ENCODE results near the gene SERPINE2. TPM values are rescaled to one million over a fixed set of nuclear protein-coding genes. Genes with fewer than 3 reads are reported as not detected.

Gene SERPINE2
- total RNA-seq, 1 donor from 2014 or later: 63.7 TPM

GRCh38 chr2:223972656-223973102 lies 66.4 kb downstream of the SERPINE2 start:
- ATAC-seq: no peak

GRCh38 chr2:223971731-223972130 lies 67.4 kb downstream of the SERPINE2 start:
- no peak for ATAC-seq

DNA sequence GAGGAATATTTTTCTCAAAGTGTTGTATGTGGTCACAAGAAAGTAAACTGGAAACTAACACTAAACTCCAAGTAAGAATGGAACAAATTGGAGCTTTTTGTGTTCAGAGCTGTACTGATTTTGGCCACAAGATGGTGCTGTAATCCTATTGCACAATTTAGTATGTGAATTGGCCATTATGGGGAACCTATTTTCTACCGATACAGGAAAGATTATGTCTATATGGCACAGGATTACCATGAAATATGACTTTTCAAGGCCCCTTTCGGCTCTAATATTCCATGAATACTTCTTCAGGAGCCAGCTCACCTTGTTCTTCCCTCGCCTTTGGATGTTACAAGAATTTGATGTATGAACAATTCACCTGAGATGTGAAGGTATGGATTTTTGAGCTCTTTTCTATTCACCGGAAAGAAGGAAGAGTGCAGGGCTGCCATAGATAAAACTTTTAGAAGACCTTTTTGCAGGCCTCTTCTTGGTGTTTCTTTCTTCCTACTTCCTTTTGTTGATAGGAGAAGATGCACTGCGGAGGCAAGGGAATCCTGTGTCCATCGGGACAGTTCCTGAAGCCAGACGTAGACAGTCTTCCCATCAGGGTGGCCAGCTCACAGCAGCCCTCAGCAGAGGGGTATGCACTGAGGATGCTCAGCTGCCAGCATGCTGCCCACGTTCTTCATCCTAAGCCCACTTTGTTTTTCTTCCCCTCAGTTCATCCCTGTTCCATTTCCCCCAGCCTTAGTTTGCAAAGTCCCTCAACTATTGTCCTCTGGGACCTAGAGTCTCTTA lies 68.5 kb downstream of the SERPINE2 start:
- peak; percentile 71 for ATAC-seq

- ATAC-seq: no peak
These were observed 69.2 kb downstream of the SERPINE2 start for GRCh38 chr2:223969856-223970255.

DNA sequence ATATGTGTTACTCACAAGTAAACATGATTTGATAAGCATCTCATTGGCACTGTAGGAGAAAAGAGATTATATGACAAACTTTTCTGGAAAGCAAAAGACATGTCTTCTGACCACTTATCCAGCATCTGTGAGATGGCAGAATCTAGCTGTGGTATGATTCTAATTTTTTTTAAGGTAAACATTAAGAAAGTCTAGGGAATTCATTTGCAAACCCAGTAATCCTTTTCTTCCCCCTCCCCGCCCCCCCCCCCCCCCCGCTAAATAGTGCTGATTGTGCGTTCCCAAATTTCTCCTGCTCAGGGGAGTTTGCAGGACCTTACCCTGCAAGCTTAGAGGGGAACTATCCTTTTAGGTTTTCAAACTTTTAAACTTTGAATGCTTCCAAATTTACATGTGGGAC lies 69.8 kb downstream of the SERPINE2 start:
- ATAC-seq: no peak

DNA sequence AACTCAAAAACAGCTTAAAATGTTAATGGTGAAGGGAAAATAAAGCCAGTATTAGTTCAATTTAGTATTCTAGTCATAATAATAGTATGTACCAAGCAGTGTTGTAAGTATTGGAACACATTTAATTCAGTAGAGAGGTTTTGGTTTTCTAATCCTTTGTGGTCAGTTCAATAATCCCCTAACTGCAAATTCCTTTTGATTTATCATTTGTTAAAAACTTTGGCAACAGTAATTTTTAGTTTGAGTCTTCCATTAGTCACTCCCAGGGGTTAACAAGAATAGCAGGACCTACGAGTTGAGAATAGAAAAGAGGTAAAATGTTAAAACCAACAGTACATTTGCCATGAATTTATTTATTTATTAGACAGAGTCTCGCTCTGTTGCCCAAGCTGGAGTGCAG lies 71.1 kb downstream of the SERPINE2 start:
- ATAC-seq: no peak

DNA sequence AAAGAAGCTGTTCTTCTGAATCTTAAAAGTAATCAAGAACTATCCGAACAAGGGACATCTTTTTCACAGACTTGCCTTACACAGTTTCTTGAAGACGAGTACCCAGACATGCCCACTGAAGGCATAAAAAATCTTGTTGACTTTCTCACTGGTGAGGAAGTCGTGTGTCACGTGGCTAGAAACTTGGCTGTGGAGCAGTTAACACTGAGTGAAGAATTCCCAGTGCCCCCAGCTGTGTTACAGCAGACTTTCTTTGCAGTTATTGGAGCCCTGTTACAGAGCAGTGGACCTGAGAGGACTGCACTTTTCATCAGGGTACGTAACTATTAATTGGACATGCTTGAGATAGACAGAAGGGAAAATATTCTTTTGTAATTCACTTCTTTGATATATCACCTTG lies 79.4 kb downstream of the SERPINE2 start:
- no peak for ATAC-seq

DNA sequence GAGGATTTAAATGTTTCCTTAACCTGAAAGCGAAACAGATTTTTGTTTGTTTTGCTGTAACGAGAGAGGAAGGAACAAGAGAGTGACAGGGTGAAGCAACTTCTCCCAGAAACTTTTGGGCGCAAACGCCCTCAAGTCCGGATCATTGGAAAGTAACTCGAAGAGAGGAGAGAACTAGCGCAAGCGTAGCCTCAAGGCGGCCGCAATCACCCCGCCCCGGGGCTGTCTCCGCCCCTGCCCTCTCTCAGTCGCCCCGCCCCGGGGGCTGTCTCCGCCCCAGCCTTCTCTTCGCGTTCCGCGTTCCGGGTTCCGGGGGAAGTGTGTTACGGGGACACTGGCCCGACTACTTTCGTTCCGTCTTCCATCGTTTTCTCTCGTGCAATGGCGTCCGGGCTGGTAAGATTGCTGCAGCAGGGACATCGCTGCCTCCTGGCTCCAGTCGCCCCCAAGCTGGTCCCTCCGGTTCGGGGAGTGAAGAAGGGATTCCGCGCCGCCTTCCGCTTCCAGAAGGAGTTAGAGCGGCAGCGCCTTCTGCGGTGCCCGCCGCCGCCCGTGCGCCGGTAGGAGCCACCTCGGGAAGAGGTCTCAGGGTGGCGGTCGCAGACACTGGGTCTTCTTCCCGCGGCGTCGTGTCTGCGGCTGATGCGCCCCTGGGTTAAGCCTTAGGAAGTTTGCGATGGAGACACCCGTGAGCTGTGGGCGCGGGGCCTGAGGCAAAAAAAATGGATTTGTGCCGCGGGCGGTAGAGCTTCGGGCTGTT lies 81.8 kb downstream of the SERPINE2 start, which contains the start of gene MRPL44:
TSS of gene MRPL44 (plus strand) at position 372 of the 760 bp plus-strand sequence. CDS start at position 382, 10 bp downstream.
- ATAC-seq: peak; percentile 100

GRCh38 chr2:223956300-223956699 lies 82.8 kb downstream of the SERPINE2 start:
- no peak for ATAC-seq

DNA sequence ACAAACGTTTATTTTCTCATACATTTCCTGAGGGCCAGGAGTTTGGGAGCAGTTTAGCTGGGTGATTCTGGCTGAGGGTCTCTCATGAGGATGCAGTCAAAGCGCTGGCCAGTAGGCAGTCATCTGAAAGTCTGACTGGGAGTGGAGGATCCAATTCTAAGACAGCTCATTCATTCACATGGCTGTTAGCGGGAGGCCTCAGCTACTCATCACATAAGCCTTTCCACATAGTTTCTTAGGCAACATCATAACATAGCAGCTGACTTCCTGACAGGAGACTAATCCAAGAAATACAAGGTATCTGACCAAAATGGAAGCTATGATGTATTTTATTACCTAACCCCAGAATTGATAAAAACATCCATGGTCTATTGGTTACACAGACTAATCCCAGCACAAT lies 84.7 kb downstream of the SERPINE2 start:
- ATAC-seq: no peak

GRCh38 chr2:223952280-223952968 lies 86.7 kb downstream of the SERPINE2 start:
- ATAC-seq: no peak

GRCh38 chr2:223950448-223951347 lies 88.4 kb downstream of the SERPINE2 start:
- no peak for ATAC-seq

DNA sequence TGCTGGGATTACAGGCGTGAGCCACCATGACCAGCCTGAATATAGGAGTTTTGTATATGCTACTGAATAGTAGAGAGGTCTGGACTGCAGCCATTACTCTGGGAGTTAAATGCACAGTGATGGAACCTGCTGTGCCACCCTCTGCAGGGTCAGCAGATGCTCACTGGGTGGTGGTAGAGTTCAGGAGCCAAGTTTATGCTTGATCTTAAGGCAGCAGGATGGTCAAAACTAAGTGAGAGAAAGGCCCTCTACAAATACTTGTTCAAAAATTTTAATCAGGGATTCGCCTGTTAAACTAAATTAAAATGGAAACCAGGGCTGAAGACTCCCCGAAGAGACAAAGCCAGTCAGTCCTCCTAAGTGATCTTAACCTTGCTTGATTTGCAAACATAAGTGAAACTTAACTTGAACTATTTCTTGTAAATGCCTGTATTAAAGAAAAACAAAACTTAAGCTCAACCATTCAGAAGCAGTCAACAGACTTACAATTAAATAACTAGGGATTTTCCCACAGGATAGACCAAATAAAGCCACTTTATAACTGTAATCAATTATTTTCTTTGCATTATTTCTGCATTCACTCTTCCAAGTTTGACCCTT lies 89.7 kb downstream of the SERPINE2 start:
- no peak for ATAC-seq

GRCh38 chr2:223947711-223948205 lies 91.3 kb downstream of the SERPINE2 start:
- no peak for ATAC-seq

DNA sequence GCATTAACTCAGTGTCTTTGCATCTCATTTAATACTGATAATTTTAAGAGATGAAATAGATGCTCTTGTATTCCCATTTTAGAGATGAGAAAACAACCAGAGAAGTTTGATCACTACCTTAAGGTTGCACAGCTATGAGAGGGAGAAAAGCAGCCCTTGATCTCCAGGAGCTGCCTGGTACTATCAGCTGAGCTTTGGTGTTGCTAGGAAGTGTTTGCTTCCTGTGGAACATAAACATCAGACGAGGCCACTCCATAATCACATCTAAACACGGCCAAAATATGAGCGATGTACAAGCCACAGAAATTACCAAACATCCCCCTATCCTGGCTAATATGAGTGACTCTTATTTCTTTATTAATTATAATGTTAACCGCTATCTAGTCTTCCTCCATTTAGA lies 93.3 kb downstream of the SERPINE2 start:
- no peak for ATAC-seq

DNA sequence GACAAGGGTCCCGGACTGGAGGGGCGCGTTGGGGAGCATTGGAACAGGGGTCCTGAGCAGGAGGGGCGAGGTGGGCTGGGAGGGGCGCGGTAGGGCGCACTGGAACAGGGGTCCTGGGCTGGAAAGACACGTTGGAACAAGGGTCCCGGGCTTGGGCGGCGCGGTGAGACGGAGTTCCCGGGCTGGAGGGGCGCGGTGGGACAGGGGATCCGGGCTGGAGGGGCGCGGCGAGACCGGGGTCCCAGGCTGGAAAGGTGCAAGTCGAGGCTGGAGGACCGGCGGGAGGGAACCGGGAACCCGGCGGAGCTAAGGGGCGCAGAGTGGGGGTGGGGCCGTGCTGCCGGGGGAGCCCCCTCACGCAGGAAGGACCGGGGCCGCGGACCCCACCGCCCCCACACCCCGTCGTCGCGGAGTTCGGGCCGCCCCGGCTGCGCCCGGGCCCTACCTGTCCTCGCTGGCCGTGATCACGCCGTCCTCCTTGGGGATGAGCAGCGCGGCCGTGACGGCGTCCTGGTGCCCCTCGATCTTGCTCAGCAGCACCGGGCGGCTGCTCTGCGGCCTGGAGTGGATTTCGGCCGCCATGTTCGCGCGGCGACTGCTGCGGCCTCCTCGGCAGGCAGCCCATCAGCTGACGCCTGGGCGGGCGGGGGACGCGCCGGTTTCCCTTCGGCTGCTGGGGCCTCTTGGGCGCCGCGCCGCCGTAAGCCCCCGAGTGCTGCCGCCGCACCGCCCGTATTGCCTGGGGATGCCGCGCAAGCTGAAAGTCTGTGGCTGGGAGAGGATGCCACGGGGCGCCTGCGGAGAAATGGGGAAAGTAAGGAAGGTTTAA lies 94.2 kb downstream of the SERPINE2 start, which contains the start of gene WDFY1:
TSS of gene WDFY1 (minus strand) at position 633 of the 829 bp plus-strand sequence. CDS start at position 582, 51 bp downstream.
- ATAC-seq: peak; percentile 90

- ATAC-seq: peak; percentile 37
These were observed 94.9 kb downstream of the SERPINE2 start for GRCh38 chr2:223944166-223944702.

GRCh38 chr2:223943561-223944008 lies 95.5 kb downstream of the SERPINE2 start:
- no peak for ATAC-seq

DNA sequence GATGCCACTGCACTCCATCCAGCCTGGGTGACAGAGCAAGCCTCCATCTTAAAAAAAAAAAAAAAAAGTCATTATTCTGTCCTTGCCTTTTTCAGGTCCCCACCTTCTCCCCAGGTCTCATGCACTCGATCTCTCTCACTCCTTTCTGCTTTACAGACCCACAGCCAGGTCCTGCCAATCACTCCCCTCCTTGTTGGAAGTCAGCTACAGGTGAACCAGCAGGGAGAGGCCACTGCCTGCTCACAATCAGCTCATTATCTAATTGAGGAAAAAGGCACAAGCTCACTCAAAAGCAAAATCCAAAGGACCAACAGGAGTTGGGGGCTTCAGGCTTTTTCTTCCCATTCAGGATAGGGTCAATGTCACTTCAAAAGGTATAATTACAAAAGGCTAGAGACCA lies 96.0 kb downstream of the SERPINE2 start:
- ATAC-seq: no peak

Data from esophagus mucosa (tissue), 1 donor.